GM12874 (cell line): Measurements from ENCODE around the gene FAM241A.

Experiments
- CTCF ChIP-seq: IDR thresholded peaks from 2 replicates; pipeline ENCODE4 v1.5.1; 2011; ENCODE audit warnings: low read depth, mild to moderate bottlenecking, control low read depth, low read length, moderate library complexity; ENCODE audit not compliant: insufficient read depth

The FAM241A gene

GRCh38 chr4:112213856-112214255 lies 68.6 kb downstream of the FAM241A start:
- no peak for TF ChIP-seq CTCF

DNA sequence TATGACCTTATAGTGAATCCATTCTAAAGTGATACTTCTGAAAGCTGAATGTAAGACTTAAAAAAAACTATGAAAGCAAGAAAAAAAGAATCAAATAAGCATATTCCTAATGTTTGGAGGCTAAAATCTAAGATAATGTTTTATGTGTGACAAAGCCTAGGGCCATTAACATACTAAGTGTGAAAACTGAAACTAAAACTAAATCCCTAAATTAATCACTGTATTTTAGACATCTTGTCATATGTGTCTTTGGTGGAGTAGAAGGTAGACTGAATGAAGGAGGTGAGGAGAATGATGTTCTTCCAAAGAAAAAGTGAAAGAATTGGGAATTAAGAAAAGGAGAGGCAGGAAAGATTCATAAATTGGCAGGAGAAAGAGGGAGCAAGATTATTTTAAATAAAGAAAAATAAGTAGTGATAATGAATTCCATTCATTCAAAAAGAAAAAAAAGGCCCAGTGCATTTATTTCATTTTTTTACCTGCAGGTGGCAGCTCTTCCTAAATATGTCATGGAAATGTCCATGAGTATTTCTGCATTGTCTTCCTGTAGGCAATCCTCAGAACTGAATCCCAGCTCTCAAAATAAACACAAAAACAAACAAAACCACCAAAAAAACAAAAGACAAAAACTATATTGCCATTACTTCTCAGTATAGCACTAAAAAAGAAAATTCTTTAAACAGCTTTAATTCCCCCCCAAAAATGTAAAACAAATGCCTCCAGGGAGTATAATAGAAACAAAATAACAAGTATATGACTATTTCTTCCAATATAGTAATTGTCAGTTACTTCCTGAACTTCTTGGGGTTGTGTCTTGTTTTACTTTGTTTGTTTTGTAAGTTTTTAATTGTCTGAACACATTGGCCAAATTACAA lies 69.4 kb downstream of the FAM241A start:
- peak; percentile 16; the same call in 1 of the 2 replicates for TF ChIP-seq CTCF

- TF ChIP-seq CTCF, result no peak
These were observed 74.6 kb downstream of the FAM241A start for GRCh38 chr4:112219826-112220366.

GRCh38 chr4:112222219-112222955 lies 77.1 kb downstream of the FAM241A start:
- no peak for TF ChIP-seq CTCF

GRCh38 chr4:112225157-112225556 lies 79.9 kb downstream of the FAM241A start:
- no peak for TF ChIP-seq CTCF

GRCh38 chr4:112230879-112231778 lies 85.9 kb downstream of the FAM241A start:
- TF ChIP-seq CTCF, result no peak
